Lower leg skin (tissue), 3 donors: ENCODE measurements around the gene ZNF296.

Experiments
- POLR2A ChIP-seq, 2 donors: fragments of 450-650 bp; IDR thresholded peaks; one replicate each; pipeline ENCODE4 v1.6.1; 2016 to 2017; ENCODE audit warnings: antibody characterized with exemption in 2 of 2, mild to moderate bottlenecking in 1 of 2, moderate library complexity in 1 of 2
- TF ChIP-seq, protein P1 (sequence below), 3 donors: fragments of 450-650 bp; IDR thresholded peaks; one replicate each; pipeline ENCODE4 v1.5.1; 2016; ENCODE audit warnings: antibody characterized with exemption in 3 of 3, mild to moderate bottlenecking in 3 of 3, moderate library complexity in 2 of 3

DNA sequence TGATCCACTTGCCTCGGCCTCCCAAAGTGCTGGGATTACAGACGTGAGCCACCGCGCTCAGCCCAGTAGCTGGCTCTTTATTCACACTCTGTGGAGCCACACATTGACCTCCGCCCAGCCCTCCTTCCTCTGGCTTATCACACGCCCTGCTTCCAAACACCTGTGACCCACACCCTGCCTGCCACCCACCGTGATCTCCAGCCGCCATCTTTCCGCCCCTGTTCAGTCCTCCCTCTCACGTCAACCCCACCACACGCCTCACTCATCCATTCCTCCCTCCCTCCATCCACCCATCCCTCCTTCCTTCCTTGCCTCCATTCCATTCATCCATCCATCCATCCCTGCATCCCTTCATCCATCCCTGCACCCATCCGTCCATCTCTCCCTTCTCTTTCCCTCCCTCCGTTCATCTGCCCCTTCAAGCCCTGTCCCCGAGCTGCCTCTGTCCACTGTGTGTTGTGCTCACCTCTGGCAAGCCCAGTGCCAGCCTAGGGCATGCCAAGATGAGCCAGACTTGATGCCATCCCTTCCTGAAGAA, 17.6 kb downstream of the ZNF296 start:
- TF ChIP-seq, protein P1, sequence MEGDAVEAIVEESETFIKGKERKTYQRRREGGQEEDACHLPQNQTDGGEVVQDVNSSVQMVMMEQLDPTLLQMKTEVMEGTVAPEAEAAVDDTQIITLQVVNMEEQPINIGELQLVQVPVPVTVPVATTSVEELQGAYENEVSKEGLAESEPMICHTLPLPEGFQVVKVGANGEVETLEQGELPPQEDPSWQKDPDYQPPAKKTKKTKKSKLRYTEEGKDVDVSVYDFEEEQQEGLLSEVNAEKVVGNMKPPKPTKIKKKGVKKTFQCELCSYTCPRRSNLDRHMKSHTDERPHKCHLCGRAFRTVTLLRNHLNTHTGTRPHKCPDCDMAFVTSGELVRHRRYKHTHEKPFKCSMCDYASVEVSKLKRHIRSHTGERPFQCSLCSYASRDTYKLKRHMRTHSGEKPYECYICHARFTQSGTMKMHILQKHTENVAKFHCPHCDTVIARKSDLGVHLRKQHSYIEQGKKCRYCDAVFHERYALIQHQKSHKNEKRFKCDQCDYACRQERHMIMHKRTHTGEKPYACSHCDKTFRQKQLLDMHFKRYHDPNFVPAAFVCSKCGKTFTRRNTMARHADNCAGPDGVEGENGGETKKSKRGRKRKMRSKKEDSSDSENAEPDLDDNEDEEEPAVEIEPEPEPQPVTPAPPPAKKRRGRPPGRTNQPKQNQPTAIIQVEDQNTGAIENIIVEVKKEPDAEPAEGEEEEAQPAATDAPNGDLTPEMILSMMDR (IDR thresholded peaks at IDR 0.05): no peak
- no peak for TF ChIP-seq POLR2A (IDR thresholded peaks at IDR 0.05)
